HepG2 (cell line): ENCODE measurements around the gene GALNT18.

Source experiments
- CEBPB ChIP-seq: IDR thresholded peaks from 2 replicates; pipeline ENCODE4 v1.6.1; 2011; ENCODE audit warnings: low read depth, low read length, improper control_type of control experiment, borderline replicate concordance
- CTCF ChIP-seq: sonication (generic); formaldehyde crosslinking; IDR thresholded peaks from 2 replicates; pipeline ENCODE4 v1.5.0; 2020; ENCODE audit warnings: mild to moderate bottlenecking, missing genetic modification reagents, moderate library complexity
- ELF4 ChIP-seq: sonication (generic); formaldehyde crosslinking; IDR thresholded peaks from 2 replicates; pipeline ENCODE4 v1.5.0; 2020; ENCODE audit warnings: missing genetic modification reagents, mild to moderate bottlenecking, moderate library complexity, borderline replicate concordance
- HDAC2 ChIP-seq: sonication (generic); formaldehyde crosslinking; IDR thresholded peaks from 2 replicates; pipeline ENCODE4 v1.4.0; 2020; ENCODE audit warnings: missing genetic modification reagents
- HMG20B ChIP-seq: conservative IDR thresholded peaks from 2 replicates; pipeline ENCODE4 v1.6.1; 2016; ENCODE audit warnings: missing genetic modification reagents, missing compliant biosample characterization
- JARID2 ChIP-seq: sonication (generic); formaldehyde crosslinking; IDR thresholded peaks from 2 replicates; pipeline ENCODE4 v1.8.1; 2023; ENCODE audit warnings: missing genetic modification reagents, inconsistent platforms; ENCODE audit not compliant: insufficient replicate concordance
- JUN ChIP-seq: sonication (generic); formaldehyde crosslinking; IDR thresholded peaks from 2 replicates; pipeline ENCODE4 v1.4.0; 2020; ENCODE audit warnings: mild to moderate bottlenecking, missing genetic modification reagents
- PAXIP1 ChIP-seq: sonication (generic); formaldehyde crosslinking; conservative IDR thresholded peaks from 2 replicates; pipeline ENCODE4 v1.4.0; 2020; ENCODE audit warnings: mild to moderate bottlenecking, missing genetic modification reagents, moderate library complexity
- RARG ChIP-seq: sonication (generic); formaldehyde crosslinking; IDR thresholded peaks from 2 replicates; pipeline ENCODE4 v1.4.0; 2020; ENCODE audit warnings: low read depth, mild to moderate bottlenecking, missing genetic modification reagents
- TBP ChIP-seq: sonication (generic); formaldehyde crosslinking; IDR thresholded peaks from 2 replicates; pipeline ENCODE4 v1.5.0; 2020; ENCODE audit warnings: missing genetic modification reagents
- TCF12 ChIP-seq, 2 experiments: fragments of 450-650 bp in 1 of 2; sonication (generic) in 1 of 2; formaldehyde crosslinking in 1 of 2; IDR thresholded peaks; 2 replicates each; pipeline versions ENCODE4 v1.6.1 to v1.8.0; 2017 to 2022; ENCODE audit warnings: antibody characterized with exemption in 1 of 2, mild to moderate bottlenecking in 1 of 2, missing genetic modification reagents in 1 of 2, moderate library complexity in 1 of 2
- ZNF317 ChIP-seq: sonication (generic); formaldehyde crosslinking; IDR thresholded peaks from 2 replicates; pipeline ENCODE4 v1.5.0; 2020; ENCODE audit warnings: mild to moderate bottlenecking, missing genetic modification reagents
- ZNF569 ChIP-seq: sonication (generic); formaldehyde crosslinking; IDR thresholded peaks from 2 replicates; pipeline ENCODE4 v1.5.0; 2020; ENCODE audit warnings: mild to moderate bottlenecking, missing genetic modification reagents, moderate library complexity, borderline replicate concordance

- TF ChIP-seq CTCF (no peak), RARG (CRISPR knock-in tag) (no peak), HMG20B (CRISPR knock-in tag) (no peak), ZNF317 (CRISPR knock-in tag) (no peak), PAXIP1 (CRISPR knock-in tag) (no peak), TBP (CRISPR knock-in tag) (no peak), HDAC2 (CRISPR knock-in tag) (no peak), ELF4 (CRISPR knock-in tag) (no peak), JARID2 (CRISPR knock-in tag) (no peak), TCF12 (IDR thresholded peaks at IDR 0.05) (no peak), TCF12 (CRISPR knock-in tag; IDR thresholded peaks at IDR 0.05) (no peak), JUN (CRISPR knock-in tag) (no peak), ZNF569 (CRISPR knock-in tag) (no peak), CEBPB (no peak)
These were observed 227.6 kb downstream of the GALNT18 start for GRCh38 chr11:11394241-11394640.
